ENCODE measurements around the gene KCNK13.

The KCNK13 gene

DNA sequence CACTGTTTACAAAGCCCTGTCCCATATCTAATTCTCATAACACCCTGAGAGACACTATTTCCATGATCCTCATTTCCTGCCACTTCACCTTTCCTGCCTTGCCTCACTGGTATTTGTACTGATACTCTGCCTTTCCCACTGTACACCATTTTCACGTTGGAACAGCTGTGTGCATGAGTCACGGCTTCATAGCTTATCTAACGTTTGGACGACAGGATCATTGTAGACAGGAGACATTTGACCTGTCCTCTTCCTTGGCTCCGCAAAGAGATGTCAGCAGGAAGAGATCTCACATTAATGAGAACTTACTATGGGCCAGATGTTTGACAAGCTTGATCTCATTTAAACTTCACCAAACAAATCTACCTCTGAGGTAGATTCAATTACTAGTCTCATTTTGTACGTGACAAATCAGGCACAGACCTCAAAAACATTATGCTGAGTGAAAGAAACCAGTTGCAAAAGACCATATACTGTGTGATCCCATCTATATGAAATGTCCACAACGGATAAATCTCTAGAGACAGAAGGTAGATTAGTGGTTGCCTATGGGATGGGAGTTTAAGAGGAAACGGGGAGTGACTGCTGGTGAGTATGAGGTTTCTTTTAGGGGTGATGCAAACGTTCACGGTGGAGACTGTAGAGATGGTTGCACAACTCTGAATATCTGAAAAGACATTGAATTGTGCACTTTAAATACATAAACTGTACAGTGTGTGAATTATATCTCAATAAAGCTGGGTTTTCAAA is 71.2 kb downstream of the KCNK13 start:
- no peak for DNase-seq (ENCODE audit: low read depth in 2 of 2)

DNA sequence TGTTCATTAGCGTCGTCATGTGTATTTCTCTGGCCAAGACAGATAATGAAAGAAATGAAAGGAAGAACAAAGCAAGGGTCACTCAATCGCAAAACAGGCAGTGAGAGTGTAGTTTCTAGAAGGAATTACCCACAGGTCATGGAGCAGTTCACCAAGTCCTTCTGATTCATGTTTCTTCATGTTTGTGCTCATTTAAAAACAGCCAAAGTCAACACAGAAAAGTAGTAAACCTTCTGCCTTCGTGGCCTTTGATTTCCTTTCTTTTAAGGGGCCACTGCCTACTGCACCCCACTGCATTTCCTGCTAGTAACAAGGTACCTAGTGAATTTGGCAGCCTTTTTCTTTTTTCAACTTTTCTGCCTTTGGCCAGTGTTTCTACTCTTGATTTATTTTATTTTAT is 75.1 kb downstream of the KCNK13 start:
- no peak for DNase-seq (ENCODE audit: low read depth in 2 of 2)

DNA sequence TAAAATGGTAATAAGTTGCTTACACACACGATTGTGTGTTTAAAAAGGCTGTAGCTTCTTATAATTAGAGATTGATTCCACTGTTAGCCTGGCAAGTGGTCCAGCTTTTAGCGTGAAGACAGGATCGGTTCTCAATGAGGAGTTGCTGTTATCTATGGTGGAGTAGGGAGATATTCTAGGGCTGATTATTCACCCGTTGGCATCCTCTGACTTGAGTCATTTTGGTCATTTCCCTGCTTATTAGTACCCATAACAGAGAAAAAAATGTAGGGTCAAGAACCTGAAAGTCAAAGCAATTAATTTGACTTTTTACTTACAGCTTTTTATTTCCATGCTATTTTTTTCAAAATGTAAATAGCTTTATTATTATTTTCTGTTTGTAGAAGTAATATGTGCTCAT is 76.0 kb downstream of the KCNK13 start:
- DNase-seq (ENCODE audit: low read depth in 2 of 2): no peak

DNA sequence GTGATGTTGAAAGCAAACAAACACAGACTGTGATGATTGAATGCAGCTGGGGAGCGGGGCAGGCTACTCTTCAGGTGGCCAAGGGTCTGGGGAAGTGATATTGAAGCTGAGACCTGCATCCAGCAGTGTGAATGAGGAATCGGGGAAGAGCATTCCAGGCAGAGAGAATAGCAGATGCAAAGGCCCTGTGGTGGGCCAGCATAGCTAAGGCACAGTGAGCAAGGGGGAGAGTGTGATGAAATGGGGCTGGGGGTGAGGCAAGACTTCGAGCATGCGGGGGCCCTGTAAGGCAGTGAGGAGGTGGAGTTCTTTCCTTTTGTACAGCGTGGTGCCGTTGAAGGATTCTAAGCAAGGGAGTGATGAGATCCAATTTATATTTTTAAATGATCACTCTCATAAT is 77.4 kb downstream of the KCNK13 start:
- DNase-seq (ENCODE audit: low read depth in 2 of 2): no peak

DNA sequence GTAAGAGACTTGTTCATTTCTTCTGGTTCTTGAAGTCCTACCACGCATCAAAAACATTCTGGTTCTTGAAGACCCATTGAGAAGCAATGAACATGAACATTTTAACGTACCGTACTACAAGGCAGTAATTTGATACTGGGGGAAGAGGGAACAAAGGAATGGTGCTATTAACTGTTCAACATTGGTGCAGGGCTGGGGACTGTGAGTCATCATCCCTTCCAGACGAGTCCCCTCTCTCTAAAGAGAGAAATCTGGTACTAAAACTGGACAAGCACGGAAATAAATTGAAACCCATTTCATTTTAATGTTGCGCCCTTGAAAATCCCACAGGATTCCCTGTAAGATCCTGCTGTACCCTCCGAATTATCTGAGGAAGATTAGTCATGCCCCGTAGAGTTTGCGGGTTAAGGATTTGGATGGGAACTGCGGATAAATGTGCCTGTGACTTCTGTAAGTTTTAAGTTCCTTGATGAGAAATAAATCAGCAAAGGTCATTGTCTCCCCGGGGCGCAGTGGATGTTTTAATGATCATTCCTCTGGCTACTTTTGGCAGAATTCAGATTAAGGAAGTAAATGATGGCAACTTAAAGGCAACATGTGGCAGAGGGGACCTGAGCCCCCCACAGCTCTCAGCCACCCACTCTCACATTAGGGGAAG is 78.6 kb downstream of the KCNK13 start:
- no peak for DNase-seq (ENCODE audit: low read depth in 2 of 2)

DNA sequence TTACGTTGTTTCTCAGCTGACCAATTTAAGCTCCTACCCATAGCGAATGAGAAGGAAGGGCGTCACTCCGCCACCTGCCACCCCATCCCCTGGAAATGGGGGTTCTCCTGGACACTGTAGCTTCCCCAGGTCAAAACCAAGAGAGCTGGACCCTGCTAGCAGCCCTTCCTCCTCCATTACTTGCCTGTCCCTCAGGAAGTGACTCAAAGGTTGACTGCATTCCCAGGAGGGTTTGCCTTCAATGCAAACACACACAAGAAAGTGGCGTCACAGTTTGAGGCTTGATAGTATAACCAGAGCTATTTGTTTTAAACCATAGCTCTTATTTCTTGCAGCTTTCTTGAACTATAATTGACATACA is 79.1 kb downstream of the KCNK13 start:
- no peak for DNase-seq (ENCODE audit: low read depth in 2 of 2)

DNA sequence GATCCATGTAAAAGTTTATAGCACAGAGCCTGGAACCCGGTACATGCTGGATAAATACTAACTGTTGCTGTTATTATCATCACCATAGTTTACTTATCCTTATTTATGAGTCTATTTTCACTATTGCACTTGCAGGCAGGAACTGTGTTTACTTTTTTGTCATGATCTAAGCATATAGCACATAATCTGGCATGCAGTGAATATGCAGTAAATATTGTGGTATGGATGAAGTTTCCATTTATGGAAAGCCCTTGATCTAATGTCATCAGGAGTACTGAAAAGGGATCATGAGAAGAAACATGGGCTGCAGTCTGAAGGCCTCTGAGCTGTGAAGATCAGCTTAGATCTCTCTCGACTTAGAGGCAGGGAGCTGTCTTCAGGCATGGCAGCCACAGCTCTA is 91.6 kb downstream of the KCNK13 start:
- DNase-seq (ENCODE audit: low read depth in 2 of 2): no peak

DNA sequence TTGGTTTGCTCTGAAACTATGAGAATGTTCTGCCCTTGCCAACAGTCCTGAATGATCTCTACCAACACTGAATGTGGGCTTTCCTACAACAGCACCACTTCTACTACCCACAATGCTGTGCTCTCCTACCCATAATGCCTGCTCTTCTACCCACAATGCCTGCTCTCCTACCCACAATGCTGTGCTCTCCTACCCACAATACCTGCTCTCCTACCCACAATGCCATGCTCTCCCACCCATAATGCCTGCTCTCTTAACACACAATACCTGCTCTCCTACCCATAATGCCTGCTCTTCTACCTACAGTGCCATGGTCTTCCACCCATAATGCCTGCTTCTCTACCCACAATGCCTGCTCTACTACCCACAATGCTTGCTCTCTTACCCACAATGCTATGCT is 92.3 kb downstream of the KCNK13 start:
- no peak for DNase-seq (ENCODE audit: low read depth in 2 of 2)

DNA sequence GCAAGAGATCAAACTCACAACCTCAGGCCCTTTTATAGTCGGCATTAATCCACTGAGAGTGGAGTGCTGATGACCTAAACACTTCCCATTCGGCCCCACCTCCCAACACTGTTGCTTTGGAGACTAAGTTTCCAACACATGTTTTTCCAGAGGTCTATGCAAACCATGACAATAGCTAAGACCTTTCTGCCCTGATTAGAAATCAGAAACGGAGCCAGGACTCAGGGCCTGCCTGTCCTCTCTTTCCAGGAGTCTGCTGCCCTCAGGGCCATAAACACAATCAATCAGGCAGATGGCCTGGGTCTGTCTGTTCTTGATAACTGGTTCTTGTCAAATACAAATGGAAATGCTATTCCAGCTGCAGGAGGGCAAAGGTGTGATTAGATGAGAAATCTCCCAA is 97.4 kb downstream of the KCNK13 start:
- DNase-seq (ENCODE audit: low read depth in 2 of 2): no peak

DNA sequence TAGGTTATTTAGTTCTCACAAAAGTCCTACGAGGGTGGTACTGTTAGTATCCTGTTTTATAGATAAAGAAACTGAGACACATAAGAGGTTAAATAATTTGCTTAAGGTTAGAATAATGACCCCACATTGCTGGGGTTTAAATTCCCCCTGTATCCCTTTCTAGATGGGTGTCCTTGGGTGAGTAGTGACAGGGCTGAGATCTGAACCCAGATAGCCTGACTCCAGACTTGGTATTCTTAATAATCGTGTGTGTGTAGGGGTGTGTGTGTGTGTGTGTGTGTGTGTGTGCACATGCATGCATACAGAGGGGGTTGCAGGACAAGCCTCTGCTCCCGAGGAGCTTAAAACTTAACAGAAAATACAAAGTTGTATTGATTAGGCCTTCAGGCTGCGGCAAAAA is 97.9 kb downstream of the KCNK13 start:
- DNase-seq (ENCODE audit: low read depth in 2 of 2): no peak

DNA sequence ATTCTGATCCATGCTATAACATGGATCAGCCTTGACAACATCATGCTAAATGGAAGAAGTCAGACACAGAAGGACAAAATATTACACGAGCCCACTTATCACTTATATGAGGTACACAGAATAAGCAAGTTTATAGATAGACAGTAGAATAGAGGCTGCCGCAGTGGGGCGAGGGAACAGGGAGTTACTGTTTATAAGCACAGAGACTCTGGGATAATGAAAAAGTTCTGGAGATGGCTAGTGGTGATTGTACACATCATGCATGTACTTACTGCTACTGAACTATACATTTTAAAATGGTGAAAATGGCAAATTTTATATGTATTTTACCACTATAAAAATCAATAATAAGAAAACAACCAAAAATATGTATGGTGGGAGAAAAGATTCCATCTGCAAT is 99.3 kb downstream of the KCNK13 start:
- DNase-seq (ENCODE audit: low read depth in 2 of 2): no peak

DNA sequence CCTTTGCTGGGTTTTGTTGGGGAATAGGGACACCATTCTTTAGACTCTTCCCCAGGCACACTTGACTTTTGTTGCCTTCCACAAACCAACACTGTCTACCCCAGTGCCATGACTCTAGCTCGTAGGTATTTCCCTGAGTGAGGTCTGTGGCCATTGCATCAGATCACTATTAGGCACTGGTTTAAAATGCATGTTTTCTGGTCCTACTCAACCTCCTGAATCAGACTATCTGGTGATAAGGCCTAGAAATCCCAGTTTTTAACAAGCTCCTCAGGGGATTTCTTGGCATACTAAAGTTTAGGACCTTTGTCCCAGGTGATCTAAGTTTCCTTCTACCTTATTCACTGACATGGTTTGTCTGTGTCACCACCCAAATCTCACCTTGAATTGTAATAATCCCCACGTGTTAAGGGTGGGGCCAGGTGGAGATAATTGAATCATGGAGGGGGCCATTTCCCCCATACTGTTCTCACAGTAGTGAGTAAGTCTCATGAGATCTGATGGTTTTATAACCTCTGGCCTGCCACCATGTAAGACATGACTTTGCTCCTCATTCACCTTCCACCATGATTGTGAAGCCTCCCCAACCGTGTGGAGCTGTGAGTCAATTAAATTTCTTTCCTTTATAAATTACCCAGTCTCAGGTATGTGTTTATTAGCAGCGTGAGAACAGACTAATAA is 106.8 kb downstream of the KCNK13 start:
- DNase-seq (ENCODE audit: low read depth in 2 of 2): no peak

DNA sequence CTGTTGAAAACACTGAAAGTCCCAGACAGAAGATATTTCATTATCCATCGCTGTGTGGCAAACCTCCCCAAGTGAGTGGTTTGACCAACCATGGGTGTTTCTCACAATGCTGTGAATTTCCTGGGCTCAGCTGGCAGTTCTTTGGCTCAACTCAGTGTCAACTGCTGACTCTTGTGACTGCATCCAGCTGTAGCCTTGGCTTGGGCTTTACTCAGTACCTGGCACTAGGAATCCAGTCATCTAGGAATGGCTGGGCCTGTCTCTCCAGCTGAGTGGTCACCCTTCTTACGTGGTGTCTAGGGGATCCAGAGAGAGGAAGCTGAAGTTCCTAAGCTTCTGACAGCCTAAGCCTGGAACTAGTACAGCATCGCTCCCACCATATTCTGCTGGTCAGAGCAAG is 113.8 kb downstream of the KCNK13 start:
- no peak for DNase-seq (ENCODE audit: low read depth in 2 of 2)

DNA sequence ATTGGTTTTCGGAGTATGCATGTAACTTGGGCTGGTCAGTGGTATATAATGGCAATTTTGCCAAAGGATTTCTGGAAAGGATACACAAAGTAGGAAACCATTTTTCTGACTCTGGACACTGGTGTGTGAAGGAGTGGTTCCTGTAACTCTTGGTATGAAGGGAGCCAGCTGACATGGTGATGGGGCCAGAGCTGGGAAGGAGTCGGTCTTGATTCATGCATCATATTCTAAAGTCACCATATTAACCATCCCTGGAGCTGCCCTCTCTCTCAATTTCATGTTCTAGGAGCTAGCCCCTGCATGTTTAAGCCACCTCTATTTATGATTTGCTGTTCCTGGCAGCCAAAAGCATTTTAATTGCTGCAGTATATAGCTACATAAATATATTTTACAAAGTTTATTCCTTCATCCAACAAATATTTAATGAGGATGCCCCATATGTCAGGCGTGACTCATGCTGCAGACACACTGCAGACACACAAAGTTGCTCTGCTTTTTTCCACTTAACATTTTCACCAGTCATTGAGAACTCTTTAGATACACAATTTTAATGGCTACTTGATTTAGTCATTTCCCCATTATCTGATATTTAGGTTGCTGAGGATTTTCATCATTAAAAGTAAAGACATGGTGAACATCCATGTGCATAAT is 115.9 kb downstream of the KCNK13 start:
- no peak for DNase-seq (ENCODE audit: low read depth in 2 of 2)

DNA sequence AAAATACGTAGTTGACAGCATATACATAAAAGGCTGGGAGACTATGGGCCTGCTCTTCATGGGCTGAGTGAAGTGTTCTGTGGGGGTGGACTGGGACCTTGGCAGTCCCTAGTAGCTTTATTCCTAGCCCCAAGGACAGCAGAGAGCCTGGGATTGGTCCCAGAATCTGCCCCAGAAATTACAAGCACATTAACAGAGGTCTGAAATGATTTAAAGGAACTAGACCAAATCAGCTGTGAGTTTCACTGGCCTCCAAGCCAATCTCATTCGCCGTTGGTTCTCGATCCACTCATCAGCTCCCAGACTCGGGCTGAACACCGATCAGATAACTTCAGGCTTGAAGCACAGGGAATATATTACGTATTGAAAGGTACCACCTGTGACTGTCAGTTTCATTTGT is 117.6 kb downstream of the KCNK13 start:
- DNase-seq (ENCODE audit: low read depth in 2 of 2): no peak

DNA sequence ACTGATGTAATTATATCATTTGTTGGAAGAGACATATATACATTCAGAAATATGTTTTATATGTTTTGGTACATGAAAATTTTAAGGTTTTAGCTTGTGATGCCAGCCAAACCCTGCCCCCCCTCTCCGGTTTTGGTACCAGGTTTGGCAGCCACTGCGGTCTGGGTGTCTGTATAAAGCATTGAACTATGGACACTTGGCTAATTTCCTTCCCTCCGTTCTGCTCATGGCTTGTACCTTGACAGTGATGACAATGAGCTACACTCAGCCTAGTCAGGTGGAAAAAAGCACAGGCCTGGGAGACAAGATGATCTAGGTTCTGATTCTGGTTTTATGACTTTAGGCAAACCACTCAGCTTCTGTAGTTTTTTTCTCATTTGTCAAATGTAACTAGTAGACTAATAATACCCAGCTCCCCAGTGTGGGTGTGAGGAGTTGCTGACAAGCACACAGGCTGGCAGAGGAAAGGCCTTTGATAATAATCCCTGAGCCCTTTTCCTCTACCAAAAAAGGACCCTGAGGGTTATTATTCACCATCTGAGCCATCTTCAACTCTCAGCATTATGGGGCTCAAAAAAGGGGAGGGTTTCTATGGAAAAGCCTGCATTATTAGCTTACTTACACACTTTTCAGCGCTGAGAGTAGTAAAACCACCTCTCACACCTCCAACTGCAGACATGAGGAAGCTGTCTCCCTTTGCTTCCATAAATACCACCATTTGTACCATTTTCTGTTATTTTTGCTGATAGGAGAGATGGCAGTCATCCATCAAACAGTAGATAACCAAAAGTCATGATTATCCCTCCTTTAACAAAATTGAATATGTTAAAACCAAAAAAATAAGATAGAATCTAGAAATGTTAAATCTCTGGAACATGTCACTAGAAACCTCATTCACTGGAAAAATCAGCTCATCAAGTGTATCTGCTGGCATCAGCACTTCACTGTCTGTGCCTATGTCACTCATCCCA is 118.3 kb downstream of the KCNK13 start:
- DNase-seq (ENCODE audit: low read depth in 2 of 2): no peak

DNA sequence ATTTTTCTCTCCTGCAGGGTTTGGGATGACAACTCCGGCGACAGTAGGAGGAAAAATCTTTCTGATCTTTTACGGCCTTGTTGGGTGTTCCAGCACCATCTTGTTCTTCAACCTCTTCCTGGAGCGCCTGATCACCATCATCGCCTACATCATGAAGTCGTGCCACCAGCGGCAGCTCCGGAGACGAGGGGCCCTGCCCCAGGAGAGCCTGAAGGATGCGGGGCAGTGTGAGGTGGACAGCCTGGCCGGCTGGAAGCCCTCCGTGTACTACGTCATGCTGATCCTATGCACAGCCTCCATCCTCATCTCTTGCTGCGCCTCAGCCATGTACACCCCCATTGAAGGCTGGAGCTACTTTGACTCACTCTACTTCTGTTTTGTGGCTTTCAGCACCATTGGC is 122.3 kb downstream of the KCNK13 start:
- no peak for DNase-seq (ENCODE audit: low read depth in 2 of 2)

DNA sequence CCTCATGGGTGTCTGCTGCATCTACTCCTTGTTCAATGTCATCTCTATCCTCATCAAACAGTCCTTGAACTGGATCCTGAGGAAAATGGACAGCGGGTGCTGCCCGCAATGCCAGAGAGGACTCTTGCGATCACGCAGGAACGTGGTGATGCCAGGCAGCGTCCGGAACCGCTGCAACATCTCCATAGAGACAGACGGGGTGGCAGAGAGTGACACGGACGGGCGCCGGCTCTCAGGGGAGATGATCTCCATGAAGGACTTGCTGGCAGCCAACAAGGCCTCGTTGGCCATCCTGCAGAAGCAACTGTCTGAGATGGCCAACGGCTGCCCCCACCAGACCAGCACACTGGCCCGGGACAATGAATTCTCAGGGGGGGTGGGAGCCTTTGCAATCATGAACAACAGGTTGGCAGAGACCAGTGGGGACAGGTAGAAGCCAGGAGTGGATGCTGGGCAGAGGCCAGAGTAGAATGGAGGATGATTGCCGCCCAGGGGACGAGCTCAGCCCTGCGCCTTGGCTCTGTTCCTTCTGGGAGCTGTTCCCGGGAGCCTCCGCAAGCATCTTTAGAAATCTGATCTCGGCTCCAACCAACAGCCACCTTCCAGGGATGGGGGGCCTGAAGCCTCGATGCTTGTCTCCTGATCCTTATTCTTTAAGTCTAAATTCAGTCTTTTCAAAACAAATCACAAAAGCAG is 122.9 kb downstream of the KCNK13 start:
- DNase-seq (ENCODE audit: low read depth in 2 of 2): no peak

DNA sequence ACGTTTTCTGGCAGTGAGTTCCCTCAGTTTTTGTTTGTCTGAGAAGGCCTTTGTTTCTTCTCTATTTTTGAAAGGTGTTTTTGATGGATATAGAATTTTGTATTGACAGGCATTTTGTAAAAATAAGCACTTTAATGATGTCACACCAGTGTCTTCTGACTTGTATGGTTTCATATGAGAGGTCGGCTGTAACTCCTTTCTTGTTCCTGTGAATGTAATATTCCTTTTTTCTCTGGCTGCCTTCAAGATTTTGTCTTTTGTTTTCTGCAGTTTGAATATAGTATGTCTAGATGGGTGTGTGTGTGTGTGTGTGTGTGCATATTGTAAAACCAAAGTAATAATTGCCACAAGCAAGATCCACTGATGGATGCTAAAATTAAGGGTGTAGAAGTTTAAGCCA is 126.8 kb downstream of the KCNK13 start:
- no peak for DNase-seq (ENCODE audit: low read depth in 2 of 2)

DNA sequence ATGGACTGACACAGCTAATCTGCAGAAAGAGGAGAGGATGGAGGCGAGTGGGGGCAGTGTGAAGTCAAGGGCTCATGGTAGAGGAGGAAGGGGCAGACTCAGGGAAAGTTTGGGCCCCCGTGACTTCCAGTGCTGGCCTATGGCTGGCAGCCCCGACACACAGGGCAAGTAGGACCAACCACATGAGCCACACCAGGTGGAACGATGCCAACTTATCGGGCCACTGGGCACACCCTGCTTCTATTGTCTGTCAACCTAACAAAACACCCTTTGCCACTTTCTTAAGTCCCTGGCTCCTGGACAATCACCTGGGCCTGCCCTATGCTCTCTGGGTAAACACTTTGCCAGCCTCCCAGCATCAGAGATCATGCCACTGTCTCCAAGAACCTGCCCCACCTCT is 129.4 kb downstream of the KCNK13 start:
- DNase-seq (ENCODE audit: low read depth in 2 of 2): no peak

DNA sequence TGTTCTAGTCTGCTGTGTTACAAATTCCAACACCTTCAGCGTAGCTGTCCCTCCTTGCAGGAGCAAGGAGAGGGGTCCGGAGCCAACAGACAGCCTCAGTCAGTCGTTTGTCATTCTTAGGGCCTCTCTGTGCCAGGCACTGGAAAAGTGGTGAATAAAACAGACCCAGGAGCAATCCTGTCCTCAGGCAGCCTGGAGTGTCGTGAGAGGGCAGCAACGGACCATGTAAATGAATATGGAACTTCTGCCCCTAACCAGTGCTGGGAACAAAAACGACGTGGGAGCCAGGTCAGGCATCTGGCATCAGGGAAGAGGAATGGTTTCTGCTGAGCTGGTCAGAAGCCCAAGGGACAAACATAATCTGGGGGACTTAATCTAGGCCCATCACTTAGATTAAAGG is 129.8 kb downstream of the KCNK13 start:
- DNase-seq (ENCODE audit: low read depth in 2 of 2): no peak
